DND-41 (cell line): Measurements from ENCODE around the gene RNU11.

ENCODE experiments used
- ATAC-seq: fragments of 200-7000 bp; cut with Tn5 transposase; 3 replicates; pipeline ENCODE4 v1.9.1; 2021; ENCODE audit warnings: low read depth; ENCODE audit not compliant: insufficient read depth
- DNase-seq: peaks from one replicate; pipeline ENCODE4 v3.0.0-alpha.2; 2020
- H2AFZ ChIP-seq: 2 replicates; pipeline ENCODE4 v1.6.0; 2012; ENCODE audit warnings: low read depth, low read length
- H3K27ac ChIP-seq: 2 replicates; pipeline ENCODE4 v1.5.1; 2012; ENCODE audit warnings: low read length, inconsistent platforms
- H3K27me3 ChIP-seq: fragments of 200-600 bp; sonication (generic); 2 replicates; pipeline ENCODE4 v1.6.0; 2012; ENCODE audit warnings: low read length, mild to moderate bottlenecking, inconsistent platforms; ENCODE audit not compliant: insufficient read depth, poor library complexity
- H3K36me3 ChIP-seq: 2 replicates; pipeline ENCODE4 v1.5.1; 2012; ENCODE audit warnings: low read length, inconsistent platforms; ENCODE audit not compliant: insufficient read depth
- H3K4me1 ChIP-seq: 2 replicates; pipeline ENCODE4 v1.5.1; 2012; ENCODE audit warnings: mild to moderate bottlenecking, low read length; ENCODE audit not compliant: insufficient read depth
- H3K4me2 ChIP-seq: 2 replicates; pipeline ENCODE4 v1.6.0; 2012; ENCODE audit warnings: mild to moderate bottlenecking, moderate library complexity, low read length, inconsistent platforms; ENCODE audit not compliant: insufficient read depth
- H3K4me3 ChIP-seq, 2 experiments: fragments of 200-600 bp in 1 of 2; shearing (Covaris generic) in 1 of 2; 2 replicates each; pipeline ENCODE4 v1.5.1; 2012 to 2016; ENCODE audit warnings: inconsistent platforms in 2 of 2, low read length in 2 of 2, mild to moderate bottlenecking in 2 of 2, low read depth in 1 of 2, moderate library complexity in 1 of 2
- H3K79me2 ChIP-seq: 2 replicates; pipeline ENCODE4 v1.6.0; 2012; ENCODE audit warnings: low read length, inconsistent platforms; ENCODE audit not compliant: insufficient read depth
- H3K9ac ChIP-seq: 2 replicates; pipeline ENCODE4 v1.6.0; 2012; ENCODE audit warnings: low read depth, mild to moderate bottlenecking, inconsistent platforms, low read length, moderate library complexity
- H3K9me3 ChIP-seq: 2 replicates; pipeline ENCODE4 v1.5.1; 2012; ENCODE audit warnings: low read length, moderate library complexity, mild to moderate bottlenecking, inconsistent platforms; ENCODE audit not compliant: insufficient read depth, severe bottlenecking
- H4K20me1 ChIP-seq: 2 replicates; pipeline ENCODE4 v1.6.0; 2012; ENCODE audit warnings: low read length; ENCODE audit not compliant: insufficient read depth
- EZH2 ChIP-seq: IDR thresholded peaks from 3 replicates; pipeline ENCODE4 v1.6.1; 2012; ENCODE audit warnings: borderline replicate concordance, low read depth, mild to moderate bottlenecking, moderate library complexity, low read length, inconsistent platforms; ENCODE audit not compliant: severe bottlenecking
- TF ChIP-seq, protein P1 (sequence below): IDR thresholded peaks from 2 replicates; pipeline ENCODE4 v1.5.1; 2012; ENCODE audit warnings: borderline replicate concordance, low read length, moderate library complexity, mild to moderate bottlenecking; ENCODE audit not compliant: poor library complexity, severe bottlenecking; ENCODE audit errors: extremely low read depth

Gene RNU11

DNA sequence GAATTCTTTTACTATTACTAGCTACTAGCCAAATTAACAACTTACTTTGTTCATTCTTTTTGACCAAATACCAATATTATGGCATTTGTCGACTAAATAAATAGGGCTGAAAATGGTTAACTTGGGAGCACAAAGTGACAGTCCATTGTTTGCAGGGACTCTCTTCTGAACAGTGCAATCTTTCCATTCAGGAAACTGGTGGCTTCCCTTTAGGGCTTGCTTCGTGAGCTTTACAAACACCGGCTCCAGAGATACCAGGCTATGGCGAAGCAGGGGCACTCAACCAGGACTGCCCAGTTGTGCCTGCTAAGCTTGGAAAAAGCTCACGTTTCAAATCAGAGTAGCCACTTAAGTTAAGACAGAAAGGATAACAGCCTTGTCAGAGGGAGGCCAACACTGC is 44.0 kb upstream of the RNU11 start:
- Histone ChIP-seq H3K4me1 (no peaks in the 10 kb centered on the region), H4K20me1 (no peaks in the 10 kb centered on the region), H3K79me2 (no peaks in the 10 kb centered on the region), H3K9me3 (no peaks in the 10 kb centered on the region), H3K36me3 (peaks cover 54% of the 10 kb centered on the region), H3K4me3 (no peak overlapping the region), H3K27ac (no peak overlapping the region), H2AFZ (no peak overlapping the region), H3K27me3 (no peaks in the 10 kb centered on the region), H3K4me2 (no peak overlapping the region), H3K9ac (no peak overlapping the region)
- DNase-seq (no peak), ATAC-seq (no peak)
- TF ChIP-seq, protein P1, sequence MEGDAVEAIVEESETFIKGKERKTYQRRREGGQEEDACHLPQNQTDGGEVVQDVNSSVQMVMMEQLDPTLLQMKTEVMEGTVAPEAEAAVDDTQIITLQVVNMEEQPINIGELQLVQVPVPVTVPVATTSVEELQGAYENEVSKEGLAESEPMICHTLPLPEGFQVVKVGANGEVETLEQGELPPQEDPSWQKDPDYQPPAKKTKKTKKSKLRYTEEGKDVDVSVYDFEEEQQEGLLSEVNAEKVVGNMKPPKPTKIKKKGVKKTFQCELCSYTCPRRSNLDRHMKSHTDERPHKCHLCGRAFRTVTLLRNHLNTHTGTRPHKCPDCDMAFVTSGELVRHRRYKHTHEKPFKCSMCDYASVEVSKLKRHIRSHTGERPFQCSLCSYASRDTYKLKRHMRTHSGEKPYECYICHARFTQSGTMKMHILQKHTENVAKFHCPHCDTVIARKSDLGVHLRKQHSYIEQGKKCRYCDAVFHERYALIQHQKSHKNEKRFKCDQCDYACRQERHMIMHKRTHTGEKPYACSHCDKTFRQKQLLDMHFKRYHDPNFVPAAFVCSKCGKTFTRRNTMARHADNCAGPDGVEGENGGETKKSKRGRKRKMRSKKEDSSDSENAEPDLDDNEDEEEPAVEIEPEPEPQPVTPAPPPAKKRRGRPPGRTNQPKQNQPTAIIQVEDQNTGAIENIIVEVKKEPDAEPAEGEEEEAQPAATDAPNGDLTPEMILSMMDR: no peak
- no peak for TF ChIP-seq EZH2

DNA sequence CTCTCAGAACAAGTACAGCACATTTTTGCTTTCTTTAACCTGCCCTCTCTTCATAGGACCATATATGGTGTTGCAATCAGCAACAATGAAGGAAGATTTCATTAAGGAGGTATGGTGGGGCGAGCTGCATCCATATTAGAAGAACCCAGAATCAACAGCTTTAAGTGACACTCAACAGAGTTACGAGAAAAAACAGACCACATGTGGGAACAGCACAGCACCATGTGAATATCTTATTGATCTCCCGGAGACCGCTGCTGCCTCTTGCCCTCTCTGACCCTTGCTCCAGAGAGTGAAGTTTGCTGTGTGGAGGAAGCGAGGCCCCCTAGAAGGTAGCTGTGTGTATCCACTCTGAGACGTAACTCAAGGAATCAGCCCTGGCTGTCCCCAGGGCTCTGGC is 43.4 kb upstream of the RNU11 start:
- H3K4me3 ChIP-seq: no peak overlapping the region
- H4K20me1 ChIP-seq: no peaks in the 10 kb centered on the region
- H3K36me3 ChIP-seq: peaks cover 57% of the 10 kb centered on the region
- H3K9me3 ChIP-seq: no peaks in the 10 kb centered on the region
- DNase-seq (no peak), ATAC-seq (no peak)
- H3K4me1 ChIP-seq: no peaks in the 10 kb centered on the region
- H3K27ac ChIP-seq: no peak overlapping the region
- no peaks in the 10 kb centered on the region for H3K79me2 ChIP-seq
- H2AFZ ChIP-seq: no peak overlapping the region
- H3K27me3 ChIP-seq: no peaks in the 10 kb centered on the region
- no peak overlapping the region for H3K4me2 ChIP-seq
- no peak overlapping the region for H3K9ac ChIP-seq
- TF ChIP-seq EZH2: no peak
- TF ChIP-seq, protein P1: no peak

DNA sequence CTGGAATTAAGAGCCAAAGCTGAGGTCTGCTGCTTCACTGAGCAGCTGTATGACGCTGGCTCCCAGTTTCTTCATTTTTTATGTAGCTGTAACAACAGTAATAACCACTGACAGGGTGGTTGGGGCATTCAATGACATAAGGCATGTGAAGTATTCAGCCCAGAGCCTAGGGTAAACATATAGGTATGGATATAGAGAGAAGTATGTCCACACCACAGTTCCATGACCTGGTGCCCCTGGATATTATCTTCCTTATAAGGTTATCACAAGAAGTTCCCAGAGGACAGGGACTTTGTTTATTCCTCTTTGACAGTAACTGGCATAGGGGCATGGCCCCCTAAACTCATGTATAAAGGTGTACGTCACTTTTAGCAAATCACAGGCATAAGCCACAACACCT is 41.6 kb upstream of the RNU11 start:
- no peak overlapping the region for H3K9ac ChIP-seq
- no peaks in the 10 kb centered on the region for H3K27me3 ChIP-seq
- peaks cover 65% of the 10 kb centered on the region for H3K36me3 ChIP-seq
- H2AFZ ChIP-seq: no peak overlapping the region
- H3K27ac ChIP-seq: no peak overlapping the region
- no peaks in the 10 kb centered on the region for H3K79me2 ChIP-seq
- TF ChIP-seq, protein P1: no peak
- TF ChIP-seq EZH2: no peak
- no peaks in the 10 kb centered on the region for H3K4me1 ChIP-seq
- H3K4me2 ChIP-seq: no peak overlapping the region
- no peak overlapping the region for H3K4me3 ChIP-seq
- H4K20me1 ChIP-seq: no peaks in the 10 kb centered on the region
- DNase-seq (no peak), ATAC-seq (no peak)
- no peaks in the 10 kb centered on the region for H3K9me3 ChIP-seq

DNA sequence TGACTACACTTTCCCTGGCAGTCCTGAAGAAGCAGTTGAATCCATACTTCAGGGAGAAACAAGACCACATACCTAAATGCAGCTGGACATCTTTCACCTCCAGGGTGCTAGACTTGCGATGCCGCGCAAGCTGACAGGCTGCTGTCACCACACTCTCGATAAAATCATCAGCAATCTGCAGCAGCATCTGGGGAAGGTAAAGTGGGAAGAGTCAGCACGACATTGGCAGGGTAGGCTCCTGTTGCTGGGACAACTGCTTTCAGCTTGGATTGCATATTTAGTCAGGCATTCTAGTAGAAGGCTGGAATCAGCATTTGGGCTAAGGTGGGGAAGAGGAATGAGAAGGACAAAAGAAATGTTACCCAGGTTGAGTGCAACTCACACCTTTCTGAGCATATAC is 35.2 kb upstream of the RNU11 start:
- DNase-seq: no peak
- no peaks in the 10 kb centered on the region for H3K27me3 ChIP-seq
- H3K4me3 ChIP-seq: no peak overlapping the region
- no peaks in the 10 kb centered on the region for H3K9me3 ChIP-seq
- no peak for TF ChIP-seq EZH2
- TF ChIP-seq, protein P1: no peak
- peaks cover 49% of the 10 kb centered on the region for H3K36me3 ChIP-seq
- H3K4me1 ChIP-seq: no peaks in the 10 kb centered on the region
- H3K27ac ChIP-seq: no peak overlapping the region
- H3K4me2 ChIP-seq: no peak overlapping the region
- H3K9ac ChIP-seq: no peak overlapping the region
- H4K20me1 ChIP-seq: no peaks in the 10 kb centered on the region
- H2AFZ ChIP-seq: no peak overlapping the region
- H3K79me2 ChIP-seq: no peaks in the 10 kb centered on the region
- no peak for ATAC-seq
